ENCODE results near the gene CPT1B.

GRCh38 chr22:50525104-50525857 lies 52.9 kb downstream of the CPT1B start, which contains the start of gene SCO2:
- TF ChIP-seq SUZ12 (IDR thresholded peaks at IDR 0.05; ENCODE audit: extremely low read depth, insufficient read depth, insufficient read length) (no peak), ZNF274 (IDR thresholded peaks at IDR 0.05; ENCODE audit: low read depth, low read length) (no peak)

Data from NT2/D1 (cell line).